ENCODE measurements around the gene KRIT1.

- no peak for TF ChIP-seq ZNF565 (CRISPR knock-in tag; conservative IDR thresholded peaks at IDR 0.05; ENCODE audit: low read depth)
- TF ChIP-seq ISL1 (CRISPR knock-in tag; IDR thresholded peaks at IDR 0.05), result no peak
- no peak for TF ChIP-seq ZNF8 (CRISPR knock-in tag; IDR thresholded peaks at IDR 0.05)
- TF ChIP-seq CREB5 (CRISPR knock-in tag; IDR thresholded peaks at IDR 0.05; ENCODE audit: low read depth), result no peak
- no peak for TF ChIP-seq TCF4 (CRISPR knock-in tag; IDR thresholded peaks at IDR 0.05; ENCODE audit: borderline replicate concordance)
- no peak for TF ChIP-seq ZFP3 (CRISPR knock-in tag; IDR thresholded peaks at IDR 0.05)
These were observed 14.6 kb upstream of the KRIT1 start for GRCh38 chr7:92260248-92260781.

Measured in SK-N-SH treated with all-trans-retinoic acid at 6 μM for 48 hours (cell line).